Measurements from ENCODE around the gene ZP1. TPM values are rescaled to one million over a fixed set of nuclear protein-coding genes. Genes with fewer than 3 reads are reported as not detected.

Gene ZP1
- total RNA-seq, 1 experiment from 2014 or later, result 1.3 TPM

DNA sequence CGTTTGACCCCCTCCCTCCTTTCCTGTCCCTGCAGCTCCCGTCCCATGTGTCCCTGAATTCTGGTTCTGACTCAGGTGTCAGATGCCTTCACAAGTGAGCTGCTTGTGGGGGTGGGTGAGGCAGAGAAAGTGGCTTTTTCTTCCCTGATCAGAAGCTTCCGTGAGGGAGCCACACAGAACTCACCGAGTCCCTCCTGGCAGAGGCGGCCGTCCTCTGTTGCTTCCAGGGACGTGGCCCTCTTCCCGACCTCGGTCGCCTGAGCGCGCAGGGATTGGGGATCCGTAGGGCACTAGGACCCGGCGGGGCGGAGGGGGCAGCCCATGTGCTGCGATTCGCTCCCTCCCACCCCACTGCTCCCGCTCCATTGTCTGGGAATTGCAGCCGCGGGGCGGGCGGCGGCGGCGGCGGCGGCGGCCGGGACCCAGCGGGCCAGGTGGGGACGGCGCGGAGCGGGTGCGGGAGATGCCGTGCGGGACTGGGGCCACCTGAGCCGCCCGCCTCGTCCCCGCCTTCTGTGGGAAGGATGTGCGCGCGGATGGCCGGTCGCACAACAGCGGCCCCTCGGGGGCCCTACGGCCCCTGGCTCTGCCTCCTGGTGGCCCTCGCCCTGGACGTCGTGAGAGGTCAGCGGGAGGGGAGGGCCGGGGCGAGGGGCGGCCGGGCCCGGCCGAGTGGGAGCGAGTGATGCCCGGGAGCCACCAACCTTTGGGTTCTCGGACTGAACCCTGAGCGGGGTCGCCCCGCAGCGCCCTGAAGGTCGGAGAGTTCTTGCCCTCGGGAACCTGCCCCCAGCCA is 57.0 kb downstream of the ZP1 start, which contains the start of gene TMEM132A:
TMEM132A (plus strand) TSS at position 351 of the 796 bp plus-strand sequence; CDS start at position 525, 174 bp downstream.
- peak; percentile 65 for DNase-seq (ENCODE audit: low read depth)

Other genes with a start within 250 kb of the ZP1 start
- not detected in 2 replicates for gene MS4A8, start 167.9 kb upstream of the ZP1 start, total RNA-seq (2014; rRNA removed; shearing (Covaris generic))
- not detected in 2 replicates for gene MS4A18, start 142.8 kb upstream of the ZP1 start, total RNA-seq (2014; rRNA removed; shearing (Covaris generic))
- gene MS4A15, start 110.7 kb upstream of the ZP1 start, total RNA-seq (2014; rRNA removed; shearing (Covaris generic)), result not detected in 2 replicates
- not detected in 2 replicates for gene MS4A10, start 82.2 kb upstream of the ZP1 start, total RNA-seq (2014; rRNA removed; shearing (Covaris generic))
- 13.9 and 19.7 TPM in 2 replicates for gene CCDC86, start 25.4 kb upstream of the ZP1 start, total RNA-seq (2014; rRNA removed; shearing (Covaris generic))
- gene PTGDR2, start 11.6 kb upstream of the ZP1 start, total RNA-seq (2014; rRNA removed; shearing (Covaris generic)), result 0.07 TPM in 1 of 2 replicates, not detected in the other
- gene PRPF19, start 39.0 kb downstream of the ZP1 start, total RNA-seq (2014; rRNA removed; shearing (Covaris generic)), result 117 and 122 TPM in 2 replicates
- 47.7 and 77.7 TPM in 2 replicates for gene TMEM109, start 46.6 kb downstream of the ZP1 start, total RNA-seq (2014; rRNA removed; shearing (Covaris generic))
- gene TMEM132A, start 56.9 kb downstream of the ZP1 start, total RNA-seq (2014; rRNA removed; shearing (Covaris generic)), result 29.0 and 57.9 TPM in 2 replicates
- 7.9 and 23.3 TPM in 2 replicates for gene SLC15A3, start 84.6 kb downstream of the ZP1 start, total RNA-seq (2014; rRNA removed; shearing (Covaris generic))
- 0.10 TPM in 1 of 2 replicates, not detected in the other for gene CD6, start 104.1 kb downstream of the ZP1 start, total RNA-seq (2014; rRNA removed; shearing (Covaris generic))
- not detected in 2 replicates for gene CD5, start 234.9 kb downstream of the ZP1 start, total RNA-seq (2014; rRNA removed; shearing (Covaris generic))

Measured in M059J (cell line).